CD1c-positive myeloid dendritic cell (primary cell): ENCODE measurements around the gene BARX1.
"Not testable (repeated sequence)": the region's sequence is repeated elsewhere in the genome, so short reads cannot be mapped to it uniquely, and the experiment has no call there.

Source experiments
- DNase-seq: peaks from one replicate; pipeline ENCODE4 v3.0.0-alpha.2; 2016; ENCODE audit errors: extremely low spot score

Gene BARX1, protein sequence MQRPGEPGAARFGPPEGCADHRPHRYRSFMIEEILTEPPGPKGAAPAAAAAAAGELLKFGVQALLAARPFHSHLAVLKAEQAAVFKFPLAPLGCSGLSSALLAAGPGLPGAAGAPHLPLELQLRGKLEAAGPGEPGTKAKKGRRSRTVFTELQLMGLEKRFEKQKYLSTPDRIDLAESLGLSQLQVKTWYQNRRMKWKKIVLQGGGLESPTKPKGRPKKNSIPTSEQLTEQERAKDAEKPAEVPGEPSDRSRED

DNA sequence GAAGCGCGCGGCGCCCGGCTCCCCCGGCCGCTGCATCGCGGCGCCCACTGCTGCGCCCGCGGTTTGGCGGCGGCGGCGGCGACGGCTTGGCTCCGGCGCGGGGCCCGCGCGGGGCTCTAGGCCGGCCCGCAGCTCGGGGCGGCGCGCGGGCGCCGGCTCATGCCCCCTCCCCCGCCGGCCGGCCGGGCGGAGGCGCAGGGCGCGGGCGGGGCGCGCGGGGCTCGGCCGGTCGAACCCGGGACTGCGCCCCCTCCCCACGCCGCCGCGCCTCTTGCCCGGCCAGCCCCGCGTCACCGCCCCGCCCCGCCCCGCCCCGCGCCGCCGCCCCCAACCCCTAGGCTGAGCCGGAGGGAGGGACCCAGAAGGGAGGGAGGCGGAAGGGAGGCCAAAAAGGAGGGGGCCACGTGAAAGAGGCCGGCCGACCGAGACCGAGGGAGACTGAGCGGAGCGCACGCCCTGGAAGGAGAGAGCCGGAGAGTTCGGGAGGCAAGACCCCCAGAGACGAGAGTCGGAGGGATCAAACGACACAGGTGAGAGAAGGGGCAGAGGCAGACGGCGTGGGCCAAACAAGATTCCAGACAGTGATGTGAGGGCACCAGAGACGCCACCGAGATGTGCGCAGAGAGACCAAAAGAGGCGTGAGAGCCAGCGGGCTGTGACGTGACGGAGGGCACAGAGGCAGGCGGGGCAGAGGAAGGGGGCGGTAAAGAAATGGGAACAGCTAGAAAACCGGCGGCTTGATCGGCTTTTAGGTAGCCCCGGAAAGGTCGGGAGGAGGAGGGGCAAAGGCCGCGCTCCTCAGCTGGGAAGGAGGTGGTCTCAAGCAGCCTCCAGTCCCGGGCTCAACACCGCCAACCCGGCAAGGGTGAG, at the start of gene BARX1:
TSS of gene BARX1 (minus strand) at position 245 of the 870 bp plus-strand sequence. CDS start at position 36, 209 bp downstream.
- DNase-seq = peak; percentile 43

DNA sequence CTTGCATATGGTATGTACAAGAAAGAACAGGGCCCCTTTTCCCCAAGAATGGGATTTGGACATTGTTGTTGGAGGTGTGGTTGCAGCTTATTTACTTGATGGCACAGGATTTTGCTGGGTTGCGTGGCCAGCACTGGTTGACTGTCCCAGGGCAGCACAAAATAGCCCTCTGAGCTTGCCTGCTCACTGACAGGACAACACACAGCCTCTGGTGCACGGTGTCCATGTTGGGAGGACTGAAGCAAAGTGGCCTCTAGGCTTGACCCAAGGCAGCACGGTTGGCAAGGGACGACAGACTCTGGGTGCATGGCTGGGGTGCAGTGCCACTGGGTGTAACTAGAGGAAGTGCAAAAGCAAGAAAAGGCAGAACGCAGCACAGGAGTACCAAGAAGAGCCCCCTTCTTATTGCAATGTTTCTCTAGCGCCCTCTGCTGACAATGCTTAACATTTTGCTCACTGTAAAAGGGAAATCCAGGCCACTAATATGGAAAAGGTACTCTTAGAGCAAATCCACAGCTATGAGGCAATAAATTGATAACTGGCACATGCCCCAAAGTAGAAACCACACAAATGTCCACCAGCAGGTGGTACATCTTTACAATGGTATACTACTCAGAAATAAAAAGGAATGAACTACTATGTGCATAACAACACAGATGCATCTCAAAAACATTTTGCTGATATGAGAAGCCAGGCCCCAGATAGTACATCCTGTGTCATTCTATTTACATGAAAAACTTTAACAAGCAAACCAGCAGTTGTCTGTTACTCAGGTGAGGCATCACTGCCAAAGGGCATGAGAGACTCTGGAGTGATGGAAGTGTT, 47.4 kb upstream of the BARX1 start:
- peak; percentile 47 for DNase-seq

DNA sequence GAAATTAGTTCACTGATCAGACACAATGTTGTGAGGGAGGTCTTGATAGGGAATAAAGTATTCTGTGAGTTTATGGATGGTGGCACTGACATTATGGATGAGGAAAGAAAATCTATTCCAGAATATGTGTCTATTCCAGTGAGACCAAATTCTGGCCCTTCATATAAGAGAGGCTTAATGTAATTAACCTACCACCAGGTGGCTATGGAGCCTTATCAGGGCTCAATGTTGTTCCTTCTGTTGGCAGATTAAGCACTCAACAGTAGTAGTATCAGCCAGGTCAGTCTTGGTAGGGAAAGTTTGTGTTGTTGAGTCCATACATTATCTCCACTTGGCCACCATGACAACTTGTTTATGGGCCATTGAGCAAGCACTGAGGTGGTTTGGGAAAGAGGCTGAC, 41.7 kb upstream of the BARX1 start:
- DNase-seq = no peak

DNA sequence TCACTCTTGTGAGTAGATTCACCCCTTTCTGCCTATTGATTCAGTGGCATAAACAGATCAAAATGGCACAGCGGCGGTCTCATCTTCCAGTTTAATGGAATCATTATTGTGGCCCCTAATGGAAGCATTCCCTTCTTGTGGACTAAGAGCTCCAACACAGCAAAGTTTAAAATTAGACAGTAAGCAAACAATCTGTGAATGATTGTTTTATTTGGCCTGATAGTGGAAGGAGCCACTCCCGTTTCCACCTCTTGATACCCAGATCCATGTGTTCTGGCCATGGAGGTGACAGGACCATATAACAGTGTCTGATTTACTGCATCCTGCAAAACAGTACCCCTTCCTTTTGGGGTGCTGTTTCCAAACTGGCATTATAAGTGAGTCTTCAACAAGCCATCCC, 41.2 kb upstream of the BARX1 start:
- DNase-seq = no peak

GRCh38 chr9:93994545-93994944, 39.4 kb upstream of the BARX1 start:
- DNase-seq = no peak

GRCh38 chr9:93994132-93994531, 39.0 kb upstream of the BARX1 start:
- DNase-seq = no peak

DNA sequence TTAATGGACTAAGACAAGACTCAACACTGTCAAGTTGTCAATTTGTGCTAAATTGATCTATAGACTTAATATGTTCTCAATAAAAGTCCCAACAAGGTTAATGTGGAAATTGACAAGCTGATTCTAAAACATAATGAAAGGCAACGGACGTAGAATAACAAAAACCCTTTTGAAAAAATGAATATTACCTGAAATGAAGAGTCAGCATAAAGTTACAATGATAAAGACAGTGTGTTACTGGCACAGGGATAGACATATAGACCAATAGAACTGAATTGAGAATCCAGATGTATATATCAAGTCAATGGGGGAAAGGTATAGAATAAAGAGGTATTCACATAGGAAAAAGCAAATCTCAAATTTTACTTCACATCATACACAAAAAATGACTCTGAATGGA, 37.7 kb upstream of the BARX1 start:
- DNase-seq = no peak

GRCh38 chr9:93990448-93990847, 35.3 kb upstream of the BARX1 start:
- no peak for DNase-seq

DNA sequence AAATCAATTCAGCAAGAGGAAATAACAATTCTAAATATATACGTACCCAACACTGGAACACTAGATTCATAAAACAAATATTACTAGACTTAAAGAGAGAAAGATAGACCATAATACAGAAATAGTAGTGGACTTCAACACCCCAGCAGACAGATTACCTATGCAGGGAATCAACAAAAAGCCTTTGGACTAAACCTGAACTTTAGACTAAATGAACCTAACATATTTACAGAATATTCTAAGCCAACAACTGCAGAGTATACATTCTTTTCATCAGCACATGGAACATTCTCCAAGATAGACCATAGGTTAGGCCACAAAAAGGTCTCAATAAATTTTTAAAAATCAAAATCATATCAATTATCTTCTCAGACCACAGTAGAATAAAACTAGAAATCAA, 32.9 kb upstream of the BARX1 start:
- no peak for DNase-seq

- no peak for DNase-seq
Measured at GRCh38 chr9:93984860-93985259, 29.7 kb upstream of the BARX1 start.

DNA sequence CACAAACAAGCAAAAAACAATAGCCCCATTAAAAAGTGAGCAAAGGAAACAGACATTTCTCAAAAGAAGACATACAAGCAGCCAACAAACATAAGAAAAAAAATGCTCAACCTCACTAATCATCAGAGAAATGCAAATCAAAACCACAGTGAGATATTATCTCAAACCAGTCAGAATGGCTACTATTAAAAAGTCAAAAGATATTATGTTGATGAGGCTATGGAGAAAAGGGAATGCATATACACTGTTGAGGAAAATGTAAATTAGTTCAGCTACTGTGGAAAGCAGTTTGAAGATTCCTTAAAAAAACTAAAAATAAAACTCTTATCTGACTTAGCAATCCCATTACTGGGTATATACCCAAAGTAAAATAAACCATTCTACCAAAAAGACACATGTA, 28.7 kb upstream of the BARX1 start:
- DNase-seq = no peak

DNA sequence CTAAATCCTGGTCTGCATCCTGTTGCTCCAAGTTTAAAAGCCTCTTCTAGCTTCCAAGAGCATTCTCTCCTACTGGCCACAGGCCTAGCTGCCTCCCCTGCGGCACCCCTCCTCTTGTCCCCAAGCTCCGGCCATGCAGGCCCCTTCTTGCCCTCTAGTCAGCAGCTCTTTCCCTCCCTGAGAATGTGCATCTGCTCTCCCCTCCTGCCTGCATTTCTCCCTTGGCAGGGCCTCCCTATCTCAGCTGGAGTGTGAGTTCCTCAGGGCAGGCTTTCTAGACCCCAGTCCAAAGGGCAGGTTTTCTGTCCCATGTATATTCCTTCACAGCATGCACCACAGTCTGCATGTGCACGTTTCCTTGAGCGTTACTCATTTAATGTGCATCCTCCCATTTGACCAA, 24.6 kb upstream of the BARX1 start:
- DNase-seq = no peak

DNA sequence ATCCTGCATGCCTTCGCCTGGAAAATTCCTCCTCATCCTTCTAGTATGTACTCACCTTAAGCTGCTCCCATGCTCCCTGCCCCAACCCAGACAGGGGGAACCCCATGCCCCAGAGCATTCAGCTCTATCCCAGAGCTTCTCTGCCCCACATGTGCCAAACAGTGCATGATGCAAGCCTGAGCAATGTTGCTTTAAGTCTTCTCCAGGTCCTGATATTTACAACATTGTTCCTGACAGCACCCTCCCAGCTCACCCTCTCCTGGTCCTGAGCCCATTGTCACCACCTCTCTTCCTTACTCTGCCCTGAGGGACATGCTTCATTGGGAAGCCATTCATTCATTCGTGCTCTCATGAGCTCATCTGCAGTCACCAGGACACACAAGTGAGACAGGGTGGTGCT, 23.4 kb upstream of the BARX1 start:
- DNase-seq = no peak

- DNase-seq = no peak
Measured at GRCh38 chr9:93976973-93977372, 21.8 kb upstream of the BARX1 start.

- no peak for DNase-seq
Measured at GRCh38 chr9:93976081-93976480, 20.9 kb upstream of the BARX1 start.

DNA sequence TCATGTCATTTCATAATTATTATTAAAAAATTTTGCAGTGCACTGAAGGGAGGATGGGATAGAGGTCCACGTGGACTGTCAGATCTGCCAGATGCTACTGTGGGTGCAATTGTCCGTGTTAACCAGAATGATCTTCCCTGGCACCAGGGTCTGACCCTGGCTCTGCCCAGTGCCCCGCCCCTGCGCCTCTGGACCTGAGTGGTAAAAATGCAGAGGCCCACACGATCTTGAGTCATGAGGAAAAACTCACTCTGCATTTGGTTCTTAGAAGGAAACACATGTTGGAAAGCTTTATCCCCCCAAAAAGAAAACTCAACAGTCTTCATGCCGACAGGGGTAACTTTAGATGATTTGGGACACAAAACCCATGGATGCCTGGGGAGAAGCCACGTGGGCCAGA, 20.1 kb upstream of the BARX1 start:
- DNase-seq = no peak

DNA sequence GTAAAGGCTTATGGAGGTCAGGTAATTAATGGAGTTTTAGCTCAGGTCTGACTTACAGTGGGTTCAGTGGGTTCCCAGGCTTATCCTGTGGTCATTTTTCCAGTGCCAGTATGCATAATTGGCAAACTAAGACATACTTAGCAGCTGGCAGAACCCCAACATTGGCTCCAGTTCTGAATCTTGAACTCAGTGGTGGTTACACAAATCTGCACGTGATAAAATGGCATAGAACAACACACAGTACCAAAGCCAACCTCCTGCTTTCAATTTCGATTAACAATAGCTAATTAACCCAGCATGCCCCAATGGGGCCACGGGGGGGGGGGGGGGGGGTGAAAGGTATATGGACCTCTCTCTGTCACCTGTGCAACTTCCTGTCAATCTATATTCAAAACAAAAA, 19.0 kb upstream of the BARX1 start:
- no peak for DNase-seq

DNA sequence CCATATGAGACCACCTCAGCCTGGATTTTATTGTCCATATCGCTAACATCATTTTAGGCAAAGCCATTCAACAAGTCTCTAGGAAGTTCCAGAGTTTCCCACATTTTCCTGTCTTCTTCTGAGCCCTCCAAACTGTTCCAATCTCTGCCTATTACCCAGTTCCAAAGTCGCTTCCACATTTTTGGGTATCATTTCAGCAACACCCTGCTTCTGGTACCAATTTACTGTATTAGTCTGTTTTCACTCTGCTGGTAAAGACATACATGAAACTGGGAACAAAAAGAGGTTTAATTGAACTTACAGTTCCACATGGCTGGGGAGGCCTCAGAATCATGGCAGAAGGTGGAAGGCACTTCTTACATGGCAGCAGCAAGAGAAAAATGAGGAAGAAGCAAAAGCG, 17.5 kb upstream of the BARX1 start:
- not testable (repeated sequence) for DNase-seq

DNA sequence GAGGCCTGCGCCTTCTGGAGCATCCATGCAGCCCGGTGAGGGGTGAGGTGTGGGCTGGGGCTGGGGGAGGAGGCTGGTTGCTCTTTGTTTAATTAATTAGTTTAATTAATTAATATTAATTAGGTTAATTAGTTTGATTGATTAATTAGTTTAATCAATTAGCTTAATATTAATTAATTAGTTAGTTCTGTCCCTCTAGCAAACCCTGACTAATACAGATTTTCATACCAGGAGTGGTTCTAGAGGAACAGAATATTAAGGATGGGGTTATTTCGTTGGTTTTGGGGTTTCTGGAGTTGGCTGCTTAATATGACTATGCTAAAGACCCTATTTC, 14.1 kb upstream of the BARX1 start:
- DNase-seq = no peak

- DNase-seq = no peak
Measured at GRCh38 chr9:93968451-93969327, 13.5 kb upstream of the BARX1 start.

DNA sequence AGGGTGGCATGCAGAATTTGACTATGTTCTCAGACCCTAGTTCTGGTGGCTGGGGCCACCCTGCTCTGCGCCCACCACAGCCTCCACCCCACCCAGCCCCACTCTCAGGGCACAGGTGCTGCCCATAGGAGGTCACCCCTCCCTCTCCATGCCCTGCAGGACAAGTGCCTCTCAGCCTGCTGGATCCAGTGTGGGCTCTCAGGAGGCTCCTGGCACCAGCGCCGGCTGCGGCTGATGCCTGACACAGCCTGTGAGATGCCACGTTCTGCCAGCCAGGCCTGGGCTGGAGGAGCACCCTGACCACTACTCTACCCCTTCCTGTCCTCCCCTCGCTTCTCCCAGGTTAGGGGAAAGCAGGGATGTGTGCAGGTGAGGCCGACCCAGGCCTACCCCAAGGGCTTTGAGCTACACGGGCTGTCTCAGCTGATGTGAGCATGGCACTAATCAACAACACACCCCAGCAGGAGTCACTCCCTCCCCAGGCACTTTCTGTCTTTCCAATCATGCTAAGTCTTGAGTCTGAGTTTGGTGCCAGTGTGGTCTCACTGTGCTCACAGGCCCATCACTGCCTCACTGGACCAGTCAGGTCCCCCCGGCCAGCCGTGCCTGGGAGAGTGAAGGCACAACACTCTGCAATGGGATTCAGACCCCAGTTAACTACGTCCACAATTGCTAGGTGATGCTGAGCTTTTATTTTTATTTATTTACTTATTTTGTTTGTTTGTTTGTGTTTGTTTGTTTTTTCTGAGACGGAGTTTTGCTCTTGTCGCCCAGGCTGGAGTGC, 12.1 kb upstream of the BARX1 start:
- no peak for DNase-seq
